ENCODE data around the gene FGF22.

FGF22 gene

GRCh38 chr19:680287-681028, 40.8 kb downstream of the FGF22 start:
- H3K36me3 ChIP-seq (ENCODE audit: control insufficient read depth in 1 of 2, insufficient read depth in 2 of 2, low read length in 2 of 2) = peaks cover 0 to 6% of the 10 kb centered on the region in 2 donors
- H3K4me1 ChIP-seq (ENCODE audit: control insufficient read depth in 1 of 2, insufficient read depth in 2 of 2, low read length in 2 of 2) = peaks cover 0 to 21% of the 10 kb centered on the region in 2 donors
- H3K9me3 ChIP-seq (ENCODE audit: control insufficient read depth in 1 of 2, low read length in 2 of 2) = no peaks in the 10 kb centered on the region
- no peaks in the 10 kb centered on the region for H3K27me3 ChIP-seq (ENCODE audit: low read depth, low read length)
- peak overlapping the region; percentile 26 to 61 for H3K4me3 ChIP-seq (ENCODE audit: low read depth in 1 of 2, low read length in 2 of 2)
- H3K27ac ChIP-seq (ENCODE audit: low read length) = peak overlapping the region; percentile 83

GRCh38 chr19:681029-682019, 41.6 kb downstream of the FGF22 start:
- Histone ChIP-seq H3K4me3 (ENCODE audit: low read depth in 1 of 2, low read length in 2 of 2) (peak overlapping the region in 1 of 2 donors; percentile 50), H3K9me3 (ENCODE audit: control insufficient read depth in 1 of 2, low read length in 2 of 2) (no peaks in the 10 kb centered on the region), H3K27me3 (ENCODE audit: low read depth, low read length) (no peaks in the 10 kb centered on the region), H3K4me1 (ENCODE audit: control insufficient read depth in 1 of 2, insufficient read depth in 2 of 2, low read length in 2 of 2) (peaks cover 0 to 16% of the 10 kb centered on the region in 2 donors), H3K36me3 (ENCODE audit: control insufficient read depth in 1 of 2, insufficient read depth in 2 of 2, low read length in 2 of 2) (peaks cover 0 to 6% of the 10 kb centered on the region in 2 donors), H3K27ac (ENCODE audit: low read length) (peak overlapping the region; percentile 83)

- Histone ChIP-seq H3K4me3 (ENCODE audit: low read depth in 1 of 2, low read length in 2 of 2) (no peak overlapping the region), H3K27me3 (ENCODE audit: low read depth, low read length) (no peaks in the 10 kb centered on the region), H3K4me1 (ENCODE audit: control insufficient read depth in 1 of 2, insufficient read depth in 2 of 2, low read length in 2 of 2) (peaks cover 0 to 13% of the 10 kb centered on the region in 2 donors), H3K36me3 (ENCODE audit: control insufficient read depth in 1 of 2, insufficient read depth in 2 of 2, low read length in 2 of 2) (peaks cover 0 to 6% of the 10 kb centered on the region in 2 donors), H3K9me3 (ENCODE audit: control insufficient read depth in 1 of 2, low read length in 2 of 2) (no peaks in the 10 kb centered on the region), H3K27ac (ENCODE audit: low read length) (no peak overlapping the region)
These were observed 43.1 kb downstream of the FGF22 start for GRCh38 chr19:682678-683320.

DNA sequence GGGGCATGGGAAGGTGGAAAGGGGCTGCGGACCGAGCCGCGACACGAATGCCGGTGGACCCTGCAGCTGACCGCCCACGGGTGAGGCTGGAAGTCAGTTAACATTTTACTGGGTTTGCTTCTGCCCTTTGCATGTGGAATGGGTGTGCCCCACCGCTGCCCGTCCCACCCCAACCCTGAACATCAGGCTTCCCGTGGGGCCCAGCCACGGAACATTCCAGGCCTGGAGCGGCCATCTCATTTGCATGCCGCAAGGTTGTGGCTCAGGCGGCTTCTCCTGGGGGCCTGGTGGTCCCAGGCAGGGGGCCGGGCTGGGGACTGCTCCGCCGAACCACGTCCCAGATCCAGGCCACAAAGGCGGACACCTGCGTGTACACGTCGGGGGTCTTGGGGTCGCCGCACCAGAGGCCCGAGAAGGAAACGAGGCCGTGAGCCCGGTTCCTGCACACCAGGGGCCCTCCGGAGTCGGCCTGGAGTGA, 45.8 kb downstream of the FGF22 start:
- Histone ChIP-seq H3K27ac (ENCODE audit: low read length) (no peak overlapping the region), H3K27me3 (ENCODE audit: low read depth, low read length) (no peaks in the 10 kb centered on the region), H3K4me1 (ENCODE audit: control insufficient read depth in 1 of 2, insufficient read depth in 2 of 2, low read length in 2 of 2) (no peaks in the 10 kb centered on the region), H3K9me3 (ENCODE audit: control insufficient read depth in 1 of 2, low read length in 2 of 2) (no peaks in the 10 kb centered on the region), H3K36me3 (ENCODE audit: control insufficient read depth in 1 of 2, insufficient read depth in 2 of 2, low read length in 2 of 2) (peaks cover 0 to 6% of the 10 kb centered on the region in 2 donors), H3K4me3 (ENCODE audit: low read depth in 1 of 2, low read length in 2 of 2) (no peak overlapping the region)

GRCh38 chr19:686589-687297, 47.1 kb downstream of the FGF22 start:
- no peak overlapping the region for H3K27ac ChIP-seq (ENCODE audit: low read length)
- no peaks in the 10 kb centered on the region for H3K9me3 ChIP-seq (ENCODE audit: control insufficient read depth in 1 of 2, low read length in 2 of 2)
- H3K4me3 ChIP-seq (ENCODE audit: low read depth in 1 of 2, low read length in 2 of 2) = no peak overlapping the region
- no peaks in the 10 kb centered on the region for H3K4me1 ChIP-seq (ENCODE audit: control insufficient read depth in 1 of 2, insufficient read depth in 2 of 2, low read length in 2 of 2)
- peaks cover 0 to 4% of the 10 kb centered on the region in 2 donors for H3K36me3 ChIP-seq (ENCODE audit: control insufficient read depth in 1 of 2, insufficient read depth in 2 of 2, low read length in 2 of 2)
- H3K27me3 ChIP-seq (ENCODE audit: low read depth, low read length) = no peaks in the 10 kb centered on the region

DNA sequence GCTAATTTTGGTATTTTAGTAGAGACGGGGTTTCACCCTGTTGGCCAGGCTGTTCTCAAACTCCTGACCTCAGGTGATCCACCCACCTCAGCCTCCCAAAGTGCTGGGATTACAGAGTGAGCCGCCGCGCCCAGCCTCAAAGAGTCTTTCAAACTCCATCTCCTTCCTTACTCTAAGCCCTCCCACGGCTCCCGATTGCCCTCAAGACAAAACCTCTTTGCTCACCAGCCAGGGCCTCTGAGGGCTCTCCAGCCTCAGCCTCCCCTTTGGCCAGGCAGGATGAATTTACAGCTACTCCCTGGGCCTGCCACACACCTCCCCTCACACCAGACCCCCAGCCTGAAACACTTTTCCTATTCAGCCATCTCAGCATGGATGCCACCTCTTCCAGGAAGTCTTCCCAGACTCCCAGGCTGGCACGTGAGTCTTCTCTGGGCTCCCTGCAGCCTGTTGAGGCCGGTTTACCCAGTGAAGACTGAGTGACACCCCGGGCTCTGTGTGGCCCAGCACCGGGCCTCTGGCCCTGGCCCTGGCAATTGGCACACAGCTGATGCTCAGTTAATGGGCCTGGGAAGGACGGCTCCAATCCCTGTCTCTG, 48.0 kb downstream of the FGF22 start:
- Histone ChIP-seq H3K9me3 (ENCODE audit: control insufficient read depth in 1 of 2, low read length in 2 of 2) (no peaks in the 10 kb centered on the region), H3K4me3 (ENCODE audit: low read depth in 1 of 2, low read length in 2 of 2) (no peak overlapping the region), H3K36me3 (ENCODE audit: control insufficient read depth in 1 of 2, insufficient read depth in 2 of 2, low read length in 2 of 2) (no peaks in the 10 kb centered on the region), H3K4me1 (ENCODE audit: control insufficient read depth in 1 of 2, insufficient read depth in 2 of 2, low read length in 2 of 2) (no peaks in the 10 kb centered on the region), H3K27ac (ENCODE audit: low read length) (no peak overlapping the region), H3K27me3 (ENCODE audit: low read depth, low read length) (no peaks in the 10 kb centered on the region)

DNA sequence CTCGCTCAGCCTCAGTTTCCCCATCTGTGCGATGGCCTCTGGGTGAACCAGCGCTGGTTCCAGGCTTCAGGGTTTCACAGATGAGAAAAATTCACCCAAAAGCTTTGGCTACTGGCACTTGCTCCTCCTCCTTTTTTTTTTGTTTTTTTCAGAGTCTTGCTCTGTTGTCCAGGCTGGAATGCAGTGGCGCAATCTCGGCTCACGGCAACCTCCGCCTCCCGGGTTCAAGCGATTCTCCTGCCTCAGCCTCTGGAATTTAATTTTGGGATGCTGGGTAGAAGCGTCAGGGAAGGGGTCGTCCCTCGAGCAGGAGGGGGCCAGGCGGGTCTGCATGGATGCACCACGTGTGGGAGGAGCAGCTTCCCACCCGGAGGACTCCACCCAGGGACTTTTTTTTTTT, 48.5 kb downstream of the FGF22 start:
- Histone ChIP-seq H3K27me3 (ENCODE audit: low read depth, low read length) (no peaks in the 10 kb centered on the region), H3K36me3 (ENCODE audit: control insufficient read depth in 1 of 2, insufficient read depth in 2 of 2, low read length in 2 of 2) (no peaks in the 10 kb centered on the region), H3K4me1 (ENCODE audit: control insufficient read depth in 1 of 2, insufficient read depth in 2 of 2, low read length in 2 of 2) (no peaks in the 10 kb centered on the region), H3K27ac (ENCODE audit: low read length) (no peak overlapping the region), H3K4me3 (ENCODE audit: low read depth in 1 of 2, low read length in 2 of 2) (no peak overlapping the region), H3K9me3 (ENCODE audit: control insufficient read depth in 1 of 2, low read length in 2 of 2) (no peaks in the 10 kb centered on the region)

- H3K9me3 ChIP-seq (ENCODE audit: control insufficient read depth in 1 of 2, low read length in 2 of 2) = no peaks in the 10 kb centered on the region
- no peak overlapping the region for H3K27ac ChIP-seq (ENCODE audit: low read length)
- no peaks in the 10 kb centered on the region for H3K36me3 ChIP-seq (ENCODE audit: control insufficient read depth in 1 of 2, insufficient read depth in 2 of 2, low read length in 2 of 2)
These were observed 49.3 kb downstream of the FGF22 start for GRCh38 chr19:688992-689391.

DNA sequence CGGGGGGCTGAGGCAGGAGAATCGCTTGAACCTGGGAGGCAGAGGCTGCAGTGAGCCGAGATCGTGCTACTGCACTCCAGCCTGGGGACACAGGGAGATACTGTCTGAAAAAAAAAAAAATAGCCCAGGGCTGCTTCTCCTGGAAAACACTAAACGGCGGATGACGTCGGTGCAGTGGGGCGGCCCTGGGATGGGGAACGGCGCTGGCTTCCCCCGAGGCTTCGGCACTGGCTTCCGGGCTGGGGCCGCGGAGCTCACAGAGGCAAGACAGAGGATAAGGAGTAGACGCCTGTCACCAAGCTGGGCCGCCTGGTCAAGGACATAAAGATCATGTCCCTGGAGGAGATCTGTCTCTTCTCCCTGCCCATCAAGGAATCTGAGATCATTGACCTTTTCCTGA, 50.5 kb downstream of the FGF22 start:
- H3K4me1 ChIP-seq (ENCODE audit: control insufficient read depth in 1 of 2, insufficient read depth in 2 of 2, low read length in 2 of 2) = no peaks in the 10 kb centered on the region
- H3K9me3 ChIP-seq (ENCODE audit: control insufficient read depth in 1 of 2, low read length in 2 of 2) = no peaks in the 10 kb centered on the region
- H3K27ac ChIP-seq (ENCODE audit: low read length) = no peak overlapping the region
- no peaks in the 10 kb centered on the region for H3K36me3 ChIP-seq (ENCODE audit: control insufficient read depth in 1 of 2, insufficient read depth in 2 of 2, low read length in 2 of 2)
- no peaks in the 10 kb centered on the region for H3K27me3 ChIP-seq (ENCODE audit: low read depth, low read length)
- H3K4me3 ChIP-seq (ENCODE audit: low read depth in 1 of 2, low read length in 2 of 2) = no peak overlapping the region

More at GRCh38 chr19:688992-689391, 49.3 kb downstream of the FGF22 start:
- H3K27me3 ChIP-seq (ENCODE audit: low read depth, low read length) = no peaks in the 10 kb centered on the region
- no peaks in the 10 kb centered on the region for H3K4me1 ChIP-seq (ENCODE audit: control insufficient read depth in 1 of 2, insufficient read depth in 2 of 2, low read length in 2 of 2)
- H3K4me3 ChIP-seq (ENCODE audit: low read depth in 1 of 2, low read length in 2 of 2) = no peak overlapping the region
